ENCODE data around the gene RAET1E. TPM values are rescaled to one million over a fixed set of nuclear protein-coding genes. Genes with fewer than 3 reads are reported as not detected.
"Not testable (repeated sequence)": the region's sequence is repeated elsewhere in the genome, so short reads cannot be mapped to it uniquely, and the experiment has no call there.

RAET1E gene
- total and polyA plus RNA-seq, 4 donors: 0.56 to 0.98 (median 0.93) TPM

GRCh38 chr6:149863698-149864577 lies 34.0 kb downstream of the RAET1E start, which contains the start of gene LRP11:
LRP11 (minus strand) TSS chr6:149864359; CDS start chr6:149864020, 339 bp downstream.
- peak; percentile 84 to 88 (median 87) for DNase-seq
- H3K4me1 ChIP-seq (ENCODE audit: control insufficient read depth in 5 of 5, insufficient read depth in 5 of 5, low read length in 5 of 5): peaks cover 0 to 5% (median 2%) of the 10 kb centered on the region in 5 donors

GRCh38 chr6:149862922-149863697 lies 34.8 kb downstream of the RAET1E start:
- Histone ChIP-seq H3K36me3 (ENCODE audit: control insufficient read depth in 4 of 4, insufficient read depth in 4 of 4, low read length in 4 of 4) (no peaks in the 10 kb centered on the region), H3K9ac (ENCODE audit: insufficient read depth in 1 of 2, low read length in 2 of 2) (peak overlapping the region in 1 of 2 donors; percentile 85), H3K27ac (ENCODE audit: low read depth in 1 of 2, low read length in 1 of 2) (peak overlapping the region; percentile 87 to 91), H3K4me1 (ENCODE audit: control insufficient read depth in 5 of 5, insufficient read depth in 5 of 5, low read length in 5 of 5) (peaks cover 0 to 5% (median 2%) of the 10 kb centered on the region in 5 donors), H3K9me3 (ENCODE audit: control insufficient read depth in 4 of 4, insufficient read depth in 3 of 4, low read length in 3 of 4) (peaks cover 0 to 2% (median 0%) of the 10 kb centered on the region in 4 donors), H3K27me3 (ENCODE audit: control insufficient read depth in 3 of 3, insufficient read depth in 3 of 3, low read length in 2 of 3) (no peaks in the 10 kb centered on the region), H3K4me3 (peak overlapping the region; percentile 76)
- 1 to 2% methylated on average over 45 to 69 of the region's 69 CpGs for whole genome bisulfite sequencing, 2 donors
- DNase-seq (peak; percentile 79 to 85 (median 84)), ATAC-seq (ENCODE audit: insufficient read depth, low FRiP score) (peak; percentile 79)
- TF ChIP-seq CTCF (IDR thresholded peaks at IDR 0.05; ENCODE audit: control extremely low read depth, extremely low read depth): no peak

More at GRCh38 chr6:149863698-149864577, 34.0 kb downstream of the RAET1E start, which contains the start of gene LRP11:
- 0% methylated on average over 44 to 110 of the region's 110 CpGs for WGBS, 2 donors
- TF ChIP-seq CTCF (IDR thresholded peaks at IDR 0.05; ENCODE audit: control extremely low read depth, extremely low read depth): no peak
- H3K4me3 ChIP-seq: peak within 1 kb of the TSS; percentile 76
- H3K27ac ChIP-seq (ENCODE audit: low read depth in 1 of 2, low read length in 1 of 2): peak within 1 kb of the TSS; percentile 87 to 92
- no peaks in the 10 kb centered on the region for H3K36me3 ChIP-seq (ENCODE audit: control insufficient read depth in 4 of 4, insufficient read depth in 4 of 4, low read length in 4 of 4)
- peak; percentile 87 for ATAC-seq (ENCODE audit: insufficient read depth, low FRiP score)
- H3K27me3 ChIP-seq (ENCODE audit: control insufficient read depth in 3 of 3, insufficient read depth in 3 of 3, low read length in 2 of 3): no peaks in the 10 kb centered on the region
- H3K9ac ChIP-seq (ENCODE audit: insufficient read depth in 1 of 2, low read length in 2 of 2): peak within 1 kb of the TSS in 1 of 2 donors; percentile 85
- peaks cover 0 to 2% (median 0%) of the 10 kb centered on the region in 4 donors for H3K9me3 ChIP-seq (ENCODE audit: control insufficient read depth in 4 of 4, insufficient read depth in 3 of 4, low read length in 3 of 4)

GRCh38 chr6:149862424-149862738 lies 35.5 kb downstream of the RAET1E start:
- not testable (repeated sequence) for H3K27ac ChIP-seq (ENCODE audit: low read depth in 1 of 2, low read length in 1 of 2); H3K4me3 ChIP-seq; H3K36me3 ChIP-seq (ENCODE audit: control insufficient read depth in 4 of 4, insufficient read depth in 4 of 4, low read length in 4 of 4)

More at GRCh38 chr6:149862424-149862738, 35.5 kb downstream of the RAET1E start:
- 89 to 94% methylated on average over 8 to 10 of the region's 12 CpGs for WGBS, 2 donors
- not testable (repeated sequence) for H3K9ac ChIP-seq (ENCODE audit: insufficient read depth in 1 of 2, low read length in 2 of 2); H3K4me1 ChIP-seq (ENCODE audit: control insufficient read depth in 5 of 5, insufficient read depth in 5 of 5, low read length in 5 of 5); DNase-seq; H3K27me3 ChIP-seq (ENCODE audit: control insufficient read depth in 3 of 3, insufficient read depth in 3 of 3, low read length in 2 of 3); ATAC-seq (ENCODE audit: insufficient read depth, low FRiP score); H3K9me3 ChIP-seq (ENCODE audit: control insufficient read depth in 4 of 4, insufficient read depth in 3 of 4, low read length in 3 of 4)

Data from lung (tissue), 12 donors.